HCT116 (cell line): ENCODE data around the gene TEAD1.

Source experiments
- CTCF ChIP-seq, 3 experiments: fragments of 200-600 bp in 1 of 3; sonication (generic) in 1 of 3; IDR thresholded peaks in 2 of 3; conservative IDR thresholded peaks in 1 of 3; 2 replicates each; pipeline ENCODE4 v1.5.1; 2012 to 2017; ENCODE audit warnings: low read depth in 2 of 3, low read length in 2 of 3, antibody characterized with exemption in 1 of 3, borderline replicate concordance in 1 of 3, control low read depth in 1 of 3, mild to moderate bottlenecking in 1 of 3, mixed read lengths in 1 of 3, mixed run types in 1 of 3, moderate library complexity in 1 of 3; ENCODE audit not compliant: insufficient read depth in 1 of 3
- EZH2 ChIP-seq: fragments of 200-600 bp; sonication (generic); IDR thresholded peaks from 2 replicates; pipeline ENCODE4 v1.6.1; 2017; ENCODE audit warnings: antibody characterized with exemption, mixed run types
- EZH2phosphoT487 ChIP-seq: fragments of 200-600 bp; IDR thresholded peaks from 2 replicates; pipeline ENCODE4 v1.6.1; 2018; ENCODE audit warnings: antibody characterized with exemption, borderline replicate concordance
- FOSL1 ChIP-seq: IDR thresholded peaks from 2 replicates; pipeline ENCODE4 v1.6.1; 2012; ENCODE audit warnings: low read depth
- JUND ChIP-seq: IDR thresholded peaks from 2 replicates; pipeline ENCODE4 v1.6.1; 2012
- MAX ChIP-seq: IDR thresholded peaks from 2 replicates; pipeline ENCODE4 v1.6.1; 2012
- POLR2A ChIP-seq: IDR thresholded peaks from 2 replicates; pipeline ENCODE4 v1.7.0; 2011; ENCODE audit warnings: borderline replicate concordance; ENCODE audit not compliant: insufficient read depth, insufficient read length; ENCODE audit errors: extremely low read depth
- RAD21 ChIP-seq: IDR thresholded peaks from 2 replicates; pipeline ENCODE4 v1.6.1; 2012; ENCODE audit warnings: low read depth, mild to moderate bottlenecking
- REST ChIP-seq: IDR thresholded peaks from 2 replicates; pipeline ENCODE4 v1.6.1; 2012; ENCODE audit warnings: low read depth
- SRF ChIP-seq: IDR thresholded peaks from 2 replicates; pipeline ENCODE4 v1.6.1; 2012; ENCODE audit warnings: low read depth
- YY1 ChIP-seq: IDR thresholded peaks from 2 replicates; pipeline ENCODE4 v1.6.1; 2011; ENCODE audit warnings: low read length, low read depth, moderate library complexity, mild to moderate bottlenecking; ENCODE audit not compliant: insufficient replicate concordance; ENCODE audit errors: extremely low read depth

- TF ChIP-seq CTCF (IDR thresholded peaks at IDR 0.05 in 2 of 3, conservative IDR thresholded peaks at IDR 0.05 in 1 of 3; ENCODE audit: borderline replicate concordance in 1 of 3, insufficient read depth in 1 of 3, low read depth in 2 of 3, low read length in 2 of 3) (no peak), RAD21 (no peak), MAX (no peak), POLR2A (no peak), EZH2phosphoT487 (no peak), YY1 (no peak), SRF (no peak), REST (no peak), EZH2 (no peak), FOSL1 (no peak), JUND (no peak)
Observed at GRCh38 chr11:12860827-12861226, 186.6 kb downstream of the TEAD1 start.
